NCI-H128 (cell line): Measurements from ENCODE around the gene VIPR2.
"Not testable (repeated sequence)": the region's sequence is repeated elsewhere in the genome, so short reads cannot be mapped to it uniquely, and the experiment has no call there.

Experiments
- DNase-seq: peaks from one replicate; lab custom pipeline; 2025; ENCODE audit not compliant: unreplicated experiment; lab: John Stamatoyannopoulos, UW

The VIPR2 gene

GRCh38 chr7:158996214-158997109 is 148.2 kb downstream of the VIPR2 start:
- DNase-seq, result no peak

GRCh38 chr7:158995514-158995913 is 149.2 kb downstream of the VIPR2 start:
- DNase-seq, result no peak

- DNase-seq, result no peak
These were observed 150.0 kb downstream of the VIPR2 start for GRCh38 chr7:158994687-158995086.

- no peak for DNase-seq
These were observed 151.1 kb downstream of the VIPR2 start for GRCh38 chr7:158993591-158993990.

- no peak for DNase-seq
These were observed 151.9 kb downstream of the VIPR2 start for GRCh38 chr7:158992759-158993158.

GRCh38 chr7:158991824-158992621 is 152.6 kb downstream of the VIPR2 start:
- DNase-seq, result no peak

GRCh38 chr7:158988996-158989395 is 155.7 kb downstream of the VIPR2 start:
- DNase-seq, result no peak

- no peak for DNase-seq
These were observed 156.3 kb downstream of the VIPR2 start for GRCh38 chr7:158988302-158988862.

- DNase-seq, result no peak
These were observed 157.0 kb downstream of the VIPR2 start for GRCh38 chr7:158987691-158988090.

- DNase-seq, result no peak
These were observed 159.1 kb downstream of the VIPR2 start for GRCh38 chr7:158985583-158985982.

- DNase-seq, result not testable (repeated sequence)
These were observed 160.7 kb downstream of the VIPR2 start for GRCh38 chr7:158984007-158984406.

GRCh38 chr7:158982080-158982479 is 162.6 kb downstream of the VIPR2 start:
- not testable (repeated sequence) for DNase-seq

- no peak for DNase-seq
These were observed 164.9 kb downstream of the VIPR2 start for GRCh38 chr7:158979635-158980351.

GRCh38 chr7:158979023-158979529 is 165.6 kb downstream of the VIPR2 start:
- DNase-seq, result no peak
